GM19043 (cell line): ENCODE results near the gene TSPAN18.

ENCODE experiments used
- ATAC-seq: cut with Tn5 transposase; IDR thresholded peaks from one replicate; pipeline ENCODE4 v1.9.1; 2021; ENCODE audit warnings: low read depth; ENCODE audit not compliant: unreplicated experiment

Gene TSPAN18

DNA sequence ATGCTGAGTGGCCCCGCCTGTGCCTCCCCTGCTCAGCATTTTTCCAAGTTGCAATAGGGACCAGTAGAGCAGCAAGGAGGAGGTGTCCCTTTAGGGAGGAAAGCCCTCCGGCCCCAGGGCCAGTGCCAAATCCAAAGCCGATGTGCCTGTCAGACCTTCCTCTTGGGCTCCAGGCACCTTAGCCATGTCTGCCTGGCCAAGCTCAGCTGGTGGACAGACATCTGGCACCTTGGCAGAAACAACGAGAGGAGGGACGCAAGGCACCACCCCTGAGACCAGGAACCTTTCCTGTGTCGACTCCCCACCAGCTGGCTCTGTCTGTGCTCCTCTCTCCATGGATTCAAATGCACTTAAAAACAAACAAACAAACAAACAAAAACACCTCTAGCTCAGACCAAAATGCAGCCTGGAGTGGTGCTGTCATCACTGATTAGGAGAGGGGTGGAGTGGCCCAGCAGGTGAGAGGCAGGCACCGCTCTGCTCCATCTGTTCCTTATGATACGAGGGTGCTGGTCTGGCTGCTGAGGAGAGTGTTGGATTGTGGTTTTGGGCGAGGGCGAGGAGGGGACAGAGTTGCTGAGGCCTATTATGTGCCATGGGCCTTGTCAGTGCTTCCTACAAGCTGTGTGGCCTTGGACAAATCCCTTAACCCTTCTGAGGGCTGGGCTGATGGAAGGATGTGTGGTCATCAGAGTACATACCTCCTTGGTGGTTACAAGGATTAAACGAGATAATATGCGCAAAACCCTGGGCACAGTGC is 177.7 kb downstream of the TSPAN18 start:
- ATAC-seq, result no peak

- no peak for ATAC-seq
Measured at GRCh38 chr11:44905131-44905866, 178.5 kb downstream of the TSPAN18 start.

DNA sequence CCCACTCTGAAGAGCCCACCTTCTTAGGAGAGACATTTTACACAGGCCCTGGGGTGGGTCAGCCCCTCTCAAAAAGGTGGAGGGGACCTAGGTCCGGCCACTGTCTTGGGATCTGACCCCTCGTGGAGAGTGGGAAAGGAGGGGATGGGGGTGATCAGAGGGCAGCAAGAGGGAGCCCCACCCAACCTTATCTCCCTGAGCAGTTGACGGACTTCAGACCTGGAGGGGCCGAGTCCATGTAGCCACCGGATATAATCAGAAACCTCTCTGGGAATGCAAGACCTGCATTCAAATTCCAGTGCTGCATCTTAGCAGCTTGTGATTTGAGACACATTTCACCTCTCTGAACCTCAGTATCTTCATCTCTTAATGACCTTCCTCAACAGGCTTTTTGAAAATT is 179.9 kb downstream of the TSPAN18 start:
- no peak for ATAC-seq

DNA sequence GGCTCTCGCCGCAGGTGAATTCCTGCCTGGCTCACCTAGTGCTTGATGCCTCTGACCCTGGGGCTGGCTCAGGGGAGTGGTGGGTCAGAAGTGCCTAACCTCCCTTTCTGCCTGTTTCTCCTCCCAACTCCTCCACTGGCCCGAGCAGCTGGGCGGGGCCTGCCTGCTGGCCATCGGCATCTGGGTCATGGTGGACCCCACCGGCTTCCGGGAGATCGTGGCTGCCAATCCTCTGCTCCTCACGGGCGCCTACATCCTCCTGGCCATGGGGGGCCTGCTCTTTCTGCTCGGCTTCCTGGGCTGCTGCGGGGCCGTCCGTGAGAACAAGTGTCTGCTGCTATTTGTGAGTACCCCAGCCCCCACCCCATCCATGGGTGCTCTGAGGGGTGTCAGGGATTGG is 182.8 kb downstream of the TSPAN18 start:
- ATAC-seq, result no peak

DNA sequence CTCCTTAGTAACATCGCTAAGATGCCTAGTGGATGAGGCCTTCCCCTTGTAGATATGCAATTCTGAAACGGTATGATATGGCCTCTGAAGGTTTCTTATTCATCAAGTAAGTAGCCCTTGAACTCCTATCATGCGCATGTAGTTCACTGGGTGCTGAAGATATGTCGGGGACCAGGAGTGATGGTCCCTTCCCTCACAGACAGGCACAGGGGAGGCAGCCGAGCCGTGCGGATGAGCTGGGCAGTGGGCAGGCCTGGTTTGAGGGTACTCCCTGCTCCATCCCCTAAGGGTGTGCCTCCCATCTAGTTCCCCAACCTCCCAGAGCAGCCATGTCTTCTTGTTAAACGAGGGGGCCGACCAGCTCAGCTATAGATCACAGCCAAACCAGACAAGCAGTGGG is 183.8 kb downstream of the TSPAN18 start:
- no peak for ATAC-seq

- ATAC-seq, result peak; percentile 59
Measured at GRCh38 chr11:44911029-44911814, 184.5 kb downstream of the TSPAN18 start.

- no peak for ATAC-seq
Measured at GRCh38 chr11:44912270-44912987, 185.7 kb downstream of the TSPAN18 start.

DNA sequence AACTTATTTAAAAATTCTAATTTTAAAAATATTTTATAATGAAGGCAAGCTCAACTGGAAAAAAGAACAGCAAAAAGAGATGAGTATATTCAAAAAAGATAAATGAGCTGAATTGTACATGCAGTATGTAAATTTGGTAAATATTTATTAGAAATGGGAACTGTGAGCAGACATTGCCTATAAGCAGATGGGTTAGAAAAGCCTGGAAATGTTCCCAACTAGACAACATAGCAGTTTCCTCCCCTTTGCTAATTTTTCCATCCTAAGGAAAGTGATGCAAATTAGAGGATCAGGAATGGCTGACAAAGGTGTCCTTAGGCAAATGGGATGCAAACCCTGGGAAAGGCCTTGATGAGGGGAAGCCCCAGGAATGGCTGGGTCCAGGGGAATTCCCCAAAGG is 186.7 kb downstream of the TSPAN18 start:
- no peak for ATAC-seq

GRCh38 chr11:44914105-44914504 is 187.3 kb downstream of the TSPAN18 start:
- no peak for ATAC-seq

DNA sequence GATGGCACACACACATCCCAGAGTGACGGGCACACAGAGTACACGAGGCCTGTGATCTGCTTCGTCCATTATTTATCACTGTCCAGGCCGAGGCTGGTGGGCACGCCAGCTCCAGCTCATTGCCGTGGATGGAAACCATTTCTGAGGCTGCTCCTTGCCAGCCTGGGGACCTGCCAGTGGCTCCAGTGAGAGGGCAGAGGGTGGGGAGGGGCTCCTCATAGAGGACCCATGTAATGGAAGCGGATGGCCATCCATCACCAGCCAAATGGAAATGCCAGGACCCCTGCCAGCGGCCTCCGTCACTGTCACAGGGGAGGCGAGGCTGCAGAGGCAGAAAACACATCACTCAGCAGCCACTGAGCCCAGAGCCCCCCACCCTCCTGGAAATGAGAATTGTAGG is 188.2 kb downstream of the TSPAN18 start:
- no peak for ATAC-seq

DNA sequence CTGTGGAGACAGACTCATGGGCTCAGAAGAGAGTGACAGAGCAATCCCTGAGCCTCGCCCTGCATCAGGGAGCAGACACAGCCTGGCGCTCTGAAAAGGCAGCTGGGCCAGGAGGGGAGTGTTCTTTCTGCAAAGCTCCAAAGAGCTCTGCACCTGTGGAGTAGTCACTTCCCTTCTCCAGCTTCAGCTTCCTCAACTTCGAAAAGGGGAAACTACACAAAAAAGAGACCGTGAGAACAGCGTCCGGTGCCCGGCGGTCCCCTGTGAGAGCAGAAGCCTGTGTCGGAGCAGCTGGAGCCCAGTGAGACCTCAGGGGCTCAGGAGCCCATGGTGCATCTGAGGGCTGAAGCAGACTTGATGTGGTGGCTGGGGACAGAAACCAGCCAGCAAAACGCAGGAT is 188.9 kb downstream of the TSPAN18 start:
- no peak for ATAC-seq

- ATAC-seq, result no peak
Measured at GRCh38 chr11:44916331-44916730, 189.6 kb downstream of the TSPAN18 start.

DNA sequence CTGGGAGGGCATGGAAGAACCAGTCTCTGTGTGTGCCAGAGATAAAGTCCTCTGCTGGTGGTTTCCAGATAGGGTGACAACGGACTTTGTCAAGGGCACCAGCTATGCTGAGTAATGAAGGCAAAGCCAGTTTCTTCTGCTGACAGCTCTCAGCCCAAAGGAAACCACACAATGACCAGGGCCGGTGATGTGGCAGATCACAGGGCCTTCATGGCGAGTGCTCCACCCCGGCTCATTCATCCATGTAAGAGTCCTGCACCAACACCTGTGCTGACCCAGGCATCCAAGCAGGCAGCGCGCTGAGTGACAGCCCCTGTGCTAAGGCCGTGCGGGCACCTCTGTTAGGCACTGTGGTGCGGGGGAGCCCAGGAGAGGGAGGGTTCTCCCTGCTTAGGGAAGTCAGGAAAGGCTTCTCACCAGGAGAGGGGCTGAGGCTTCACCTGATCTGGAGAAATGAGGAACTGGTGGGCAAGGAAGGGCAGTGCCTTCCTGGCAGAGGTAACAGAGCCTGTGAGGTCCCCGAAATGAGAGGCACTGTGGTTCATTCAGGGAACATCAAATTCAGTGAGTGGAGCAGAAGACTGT is 190.1 kb downstream of the TSPAN18 start:
- no peak for ATAC-seq

- ATAC-seq, result no peak
Measured at GRCh38 chr11:44917741-44918140, 191.0 kb downstream of the TSPAN18 start.

GRCh38 chr11:44920451-44920850 is 193.7 kb downstream of the TSPAN18 start:
- no peak for ATAC-seq

GRCh38 chr11:44923115-44923514 is 196.4 kb downstream of the TSPAN18 start:
- ATAC-seq, result no peak

DNA sequence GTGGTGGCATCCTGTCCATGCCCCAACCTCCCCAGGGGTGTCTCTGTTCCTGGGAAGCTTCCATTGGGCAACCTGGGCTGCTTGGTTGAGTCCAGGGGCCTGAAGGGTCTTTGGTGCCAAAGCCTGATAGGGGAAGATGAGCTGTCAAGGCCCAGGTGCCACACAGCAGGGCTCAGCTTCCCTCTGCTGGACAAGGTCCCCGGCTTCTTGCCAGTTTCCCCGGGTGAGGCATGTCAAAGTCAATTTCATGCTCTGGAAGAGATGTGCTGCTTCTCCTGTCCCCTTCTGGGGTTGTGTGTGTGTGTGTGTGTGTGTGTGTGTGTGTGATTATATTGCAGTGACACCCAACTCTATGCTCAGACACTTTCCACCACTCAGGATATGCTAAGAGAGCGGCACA is 197.0 kb downstream of the TSPAN18 start:
- no peak for ATAC-seq

- no peak for ATAC-seq
Measured at GRCh38 chr11:44926036-44926435, 199.3 kb downstream of the TSPAN18 start.

DNA sequence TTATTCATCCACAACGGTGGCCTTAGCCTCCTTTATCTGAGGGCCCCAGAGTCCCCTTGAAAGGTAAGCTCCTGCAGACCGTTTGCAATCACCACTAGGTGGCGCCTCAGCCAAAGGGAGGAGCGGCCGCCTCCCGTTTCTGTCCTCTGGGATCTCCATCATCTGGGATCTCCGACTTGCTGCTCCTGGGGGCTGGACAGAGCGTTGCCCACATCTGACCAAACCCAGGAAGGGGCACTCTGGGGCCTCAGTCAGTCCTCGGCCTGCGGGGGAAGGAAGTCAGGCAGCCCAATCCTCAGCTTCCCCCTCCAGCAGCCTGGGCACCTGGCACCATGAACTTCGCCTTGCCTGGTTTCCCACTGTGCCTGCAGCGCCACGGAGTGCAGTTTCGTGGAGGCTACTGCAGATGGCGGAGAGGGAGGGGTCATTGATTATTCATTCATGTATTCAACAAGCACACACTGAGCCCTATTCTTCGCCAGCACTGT is 200.5 kb downstream of the TSPAN18 start:
- no peak for ATAC-seq

DNA sequence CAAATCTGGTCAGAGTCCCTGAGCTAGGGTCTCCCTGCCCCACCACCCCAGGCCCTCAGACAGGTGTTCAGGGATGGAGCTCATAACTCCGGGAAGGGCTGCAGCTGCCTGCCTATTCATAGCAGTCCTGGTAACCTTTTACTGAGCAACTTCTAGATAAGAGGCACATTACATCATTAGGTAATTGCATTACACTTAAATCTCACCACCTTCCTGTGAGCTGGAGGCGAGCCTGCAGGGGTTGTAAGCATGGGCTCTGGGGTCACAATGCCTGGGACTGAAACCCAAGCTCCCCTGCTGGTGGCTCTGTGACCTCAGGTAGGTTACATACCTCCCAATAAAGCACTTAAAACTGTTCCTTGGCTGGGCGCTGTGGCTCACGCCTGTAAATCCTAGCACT is 201.4 kb downstream of the TSPAN18 start:
- ATAC-seq, result no peak
